ENCODE data around the gene MAP2K5.

DNA sequence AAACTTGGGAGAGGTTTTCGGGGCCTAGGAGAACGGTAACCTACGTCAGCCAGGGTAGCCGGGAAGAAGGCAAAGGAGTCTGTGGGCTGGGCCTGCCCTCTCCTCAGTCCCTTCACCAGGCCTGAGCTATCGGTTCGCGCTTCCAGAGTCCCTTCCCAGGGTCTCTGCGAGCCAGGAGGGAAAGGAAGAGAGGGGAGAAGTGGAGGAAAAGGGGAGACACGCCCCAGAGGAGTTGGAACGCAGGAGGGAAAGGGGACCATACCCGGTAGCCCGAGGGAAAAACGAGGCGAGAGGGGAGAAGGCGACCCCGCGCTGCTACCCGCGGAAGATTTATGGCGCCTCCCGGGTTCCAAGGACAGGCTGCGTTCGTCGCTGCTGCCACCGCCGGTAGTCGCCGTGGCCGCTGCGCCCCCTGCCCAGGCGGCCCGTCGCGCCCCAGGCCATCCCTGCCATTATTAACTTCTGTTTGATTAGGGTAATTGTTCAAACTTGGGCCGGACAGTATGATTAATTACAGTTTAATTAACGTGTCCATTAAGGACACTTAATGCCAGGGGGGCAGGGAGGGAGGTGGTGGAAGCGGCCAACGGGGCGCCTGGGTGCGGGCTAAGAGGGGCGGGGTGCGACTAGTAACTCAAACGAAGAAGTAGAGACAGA lies 279.4 kb downstream of the MAP2K5 start:
- TF ChIP-seq EZH2 (optimal IDR thresholded peaks at IDR 0.05; ENCODE audit: low read depth, low read length) = no peak
- no peak for TF ChIP-seq CTCF (IDR thresholded peaks at IDR 0.05; ENCODE audit: low read length)
- no peak for TF ChIP-seq EZH2phosphoT487 (IDR thresholded peaks at IDR 0.05; ENCODE audit: low read length)

Data from MM.1S (cell line).